OCI-LY1 (cell line): Measurements from ENCODE around the gene CFAP52.

Experiments
- H2AFZ ChIP-seq: fragments of 200-600 bp; sonication (generic), shearing (Covaris generic); 2 replicates; pipeline ENCODE4 v1.6.0; 2014; ENCODE audit warnings: antibody characterized with exemption, mild to moderate bottlenecking, low read length
- H3F3A ChIP-seq: fragments of 200-600 bp; sonication (generic), shearing (Covaris generic); 2 replicates; pipeline ENCODE4 v1.6.0; 2014; ENCODE audit warnings: mild to moderate bottlenecking, antibody characterized with exemption, low read length, moderate library complexity; ENCODE audit not compliant: insufficient read depth
- H3K27ac ChIP-seq: fragments of 200-600 bp; sonication (generic); 2 replicates; pipeline ENCODE4 v1.5.1; 2014; ENCODE audit warnings: low read length, mixed run types, mild to moderate bottlenecking, low read depth; ENCODE audit not compliant: poor library complexity, severe bottlenecking
- H3K27me3 ChIP-seq: fragments of 200-600 bp; sonication (generic); 2 replicates; pipeline ENCODE4 v1.6.0; 2014; ENCODE audit warnings: antibody characterized with exemption, mild to moderate bottlenecking, low read length, moderate library complexity; ENCODE audit not compliant: insufficient read depth
- H3K36me3 ChIP-seq: fragments of 200-600 bp; sonication (generic); 2 replicates; pipeline ENCODE4 v1.6.1; 2014; ENCODE audit warnings: mild to moderate bottlenecking, antibody characterized with exemption, low read length, moderate library complexity, mixed read lengths; ENCODE audit not compliant: insufficient read depth
- H3K4me1 ChIP-seq: fragments of 200-600 bp; sonication (generic); 2 replicates; pipeline ENCODE4 v1.5.1; 2014; ENCODE audit warnings: mild to moderate bottlenecking, low read length, moderate library complexity; ENCODE audit not compliant: insufficient read depth, severe bottlenecking
- H3K4me2 ChIP-seq: fragments of 200-600 bp; sonication (generic), shearing (Covaris generic); 2 replicates; pipeline ENCODE4 v1.6.1; 2014; ENCODE audit warnings: low read length
- H3K4me3 ChIP-seq: fragments of 200-600 bp; sonication (generic); 2 replicates; pipeline ENCODE4 v1.5.1; 2014; ENCODE audit warnings: low read length, low read depth, mild to moderate bottlenecking, mixed read lengths; ENCODE audit not compliant: poor library complexity, severe bottlenecking
- H3K79me2 ChIP-seq: fragments of 200-600 bp; shearing (Covaris generic); 2 replicates; pipeline ENCODE4 v1.6.1; 2016; ENCODE audit warnings: mixed run types, low read length, mixed read lengths; ENCODE audit not compliant: insufficient read depth
- H3K9ac ChIP-seq: fragments of 200-600 bp; sonication (generic), shearing (Covaris generic); 2 replicates; pipeline ENCODE4 v1.6.1; 2014; ENCODE audit warnings: mild to moderate bottlenecking, low read length, mixed read lengths
- H3K9me2 ChIP-seq: fragments of 200-600 bp; sonication (generic), shearing (Covaris generic); 2 replicates; pipeline ENCODE4 v1.6.1; 2014; ENCODE audit warnings: low read depth, mild to moderate bottlenecking, low read length, mixed read lengths
- H3K9me3 ChIP-seq: fragments of 200-600 bp; shearing (Covaris generic); 2 replicates; pipeline ENCODE4 v1.6.1; 2014; ENCODE audit warnings: low read length, mixed read lengths
- H4K20me1 ChIP-seq: fragments of 200-600 bp; sonication (generic), shearing (Covaris generic); 2 replicates; pipeline ENCODE4 v1.6.0; 2016; ENCODE audit warnings: mild to moderate bottlenecking, low read length; ENCODE audit not compliant: insufficient read depth
- CTCF ChIP-seq: fragments of 200-600 bp; sonication (generic), shearing (Covaris generic); IDR thresholded peaks from 2 replicates; pipeline ENCODE4 v1.5.1; 2017; ENCODE audit warnings: mild to moderate bottlenecking, antibody characterized with exemption, low read length, moderate library complexity, mixed read lengths
- EZH2 ChIP-seq: fragments of 200-600 bp; sonication (generic), shearing (Covaris generic); IDR thresholded peaks from 2 replicates; pipeline ENCODE4 v1.8.0; 2017; ENCODE audit warnings: borderline replicate concordance, mixed run types, mild to moderate bottlenecking, antibody characterized with exemption, low read length, moderate library complexity, mixed read lengths

CFAP52 gene

GRCh38 chr17:9671559-9671958 is 95.1 kb downstream of the CFAP52 start:
- H3K36me3 ChIP-seq = no peaks in the 10 kb centered on the region

GRCh38 chr17:9672266-9672665 is 95.8 kb downstream of the CFAP52 start:
- Histone ChIP-seq H3F3A (no peaks in the 10 kb centered on the region), H3K36me3 (no peaks in the 10 kb centered on the region), H3K4me2 (no peak overlapping the region), H3K27ac (no peak overlapping the region), H3K27me3 (no peaks in the 10 kb centered on the region), H3K4me3 (no peak overlapping the region), H3K9me2 (no peaks in the 10 kb centered on the region), H3K79me2 (no peaks in the 10 kb centered on the region), H3K9ac (no peak overlapping the region), H4K20me1 (no peaks in the 10 kb centered on the region), H3K9me3 (no peaks in the 10 kb centered on the region), H2AFZ (no peak overlapping the region), H3K4me1 (no peaks in the 10 kb centered on the region)
- TF ChIP-seq CTCF (no peak), EZH2 (no peak)

More at GRCh38 chr17:9671559-9671958, 95.1 kb downstream of the CFAP52 start:
- H3K79me2 ChIP-seq = no peaks in the 10 kb centered on the region
- H3K27ac ChIP-seq = no peak overlapping the region
- no peaks in the 10 kb centered on the region for H3K9me2 ChIP-seq
- no peak overlapping the region for H3K4me2 ChIP-seq
- no peaks in the 10 kb centered on the region for H3K9me3 ChIP-seq
- H3F3A ChIP-seq = no peaks in the 10 kb centered on the region
- no peaks in the 10 kb centered on the region for H3K27me3 ChIP-seq
- no peak overlapping the region for H3K9ac ChIP-seq
- no peak overlapping the region for H2AFZ ChIP-seq
- TF ChIP-seq CTCF = no peak
- TF ChIP-seq EZH2 = no peak
- no peaks in the 10 kb centered on the region for H4K20me1 ChIP-seq
- no peak overlapping the region for H3K4me3 ChIP-seq
- H3K4me1 ChIP-seq = no peaks in the 10 kb centered on the region

- Histone ChIP-seq H3K36me3 (no peaks in the 10 kb centered on the region), H3K79me2 (no peaks in the 10 kb centered on the region), H3F3A (no peaks in the 10 kb centered on the region), H3K27ac (no peak overlapping the region), H3K9me3 (no peaks in the 10 kb centered on the region), H3K9ac (no peak overlapping the region), H2AFZ (no peak overlapping the region), H3K9me2 (no peaks in the 10 kb centered on the region), H3K27me3 (no peaks in the 10 kb centered on the region), H3K4me1 (no peaks in the 10 kb centered on the region), H3K4me2 (no peak overlapping the region), H4K20me1 (no peaks in the 10 kb centered on the region), H3K4me3 (no peak overlapping the region)
- TF ChIP-seq EZH2 (no peak), CTCF (no peak)
Observed at GRCh38 chr17:9672691-9673090, 96.2 kb downstream of the CFAP52 start.
